Activated CD4-positive, CD25-positive, alpha-beta regulatory T cell treated with anti-CD3 and anti-CD28 coated beads, Interleukin-2, amount 50 U/mL, for 16 hours (primary cell): Measurements from ENCODE around the gene MED27.

Experiments
- DNase-seq: peaks from one replicate; pipeline ENCODE4 v3.0.0-alpha.2; 2020; ENCODE audit warnings: low read depth, low spot score

The MED27 gene

GRCh38 chr9:131811405-131811804, 268.3 kb downstream of the MED27 start:
- DNase-seq = no peak

GRCh38 chr9:131810351-131811170, 269.1 kb downstream of the MED27 start:
- DNase-seq = no peak
